ENCODE results near the gene BCL2L13.

Gene BCL2L13

DNA sequence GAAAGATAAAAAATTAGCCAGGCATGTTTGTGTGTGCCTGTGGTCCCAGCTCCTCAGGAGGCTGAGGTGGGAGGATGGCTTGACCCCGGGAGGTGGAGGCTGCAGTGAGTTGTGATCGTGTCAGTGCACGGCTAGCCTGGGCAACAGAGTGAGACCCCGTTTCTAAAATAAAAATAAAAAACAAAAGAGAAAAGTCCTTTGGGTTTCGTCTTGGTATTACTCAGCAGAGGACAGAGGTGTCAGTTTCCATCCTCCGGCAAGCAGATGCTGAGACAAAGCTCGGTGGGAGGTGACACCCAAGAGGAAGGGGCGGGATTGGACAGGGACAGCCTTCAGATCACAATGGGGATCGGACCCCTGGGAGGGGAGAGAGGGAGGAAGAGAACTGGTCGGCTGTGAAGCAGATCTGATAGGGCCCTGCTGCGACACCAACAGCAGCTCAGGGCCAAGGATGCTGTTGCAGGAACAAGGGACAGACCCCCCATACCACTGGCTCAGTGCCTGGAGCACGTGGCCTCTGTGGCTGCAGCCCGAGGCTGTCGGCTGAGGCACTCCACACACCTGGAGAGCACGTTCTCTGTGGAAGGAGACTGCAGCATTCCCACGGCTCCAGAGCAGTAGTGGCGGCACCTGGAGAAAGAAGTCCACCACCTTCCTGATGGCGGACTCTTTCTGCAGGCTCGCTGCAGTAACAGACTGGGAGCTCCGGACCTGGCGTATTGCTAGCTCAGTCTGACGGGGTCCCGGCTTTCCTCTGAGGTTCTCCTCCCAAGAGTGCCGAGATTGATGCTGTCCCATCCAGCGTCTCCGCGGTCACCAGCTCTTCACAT, 140.9 kb downstream of the BCL2L13 start:
- no peak for DNase-seq

DNA sequence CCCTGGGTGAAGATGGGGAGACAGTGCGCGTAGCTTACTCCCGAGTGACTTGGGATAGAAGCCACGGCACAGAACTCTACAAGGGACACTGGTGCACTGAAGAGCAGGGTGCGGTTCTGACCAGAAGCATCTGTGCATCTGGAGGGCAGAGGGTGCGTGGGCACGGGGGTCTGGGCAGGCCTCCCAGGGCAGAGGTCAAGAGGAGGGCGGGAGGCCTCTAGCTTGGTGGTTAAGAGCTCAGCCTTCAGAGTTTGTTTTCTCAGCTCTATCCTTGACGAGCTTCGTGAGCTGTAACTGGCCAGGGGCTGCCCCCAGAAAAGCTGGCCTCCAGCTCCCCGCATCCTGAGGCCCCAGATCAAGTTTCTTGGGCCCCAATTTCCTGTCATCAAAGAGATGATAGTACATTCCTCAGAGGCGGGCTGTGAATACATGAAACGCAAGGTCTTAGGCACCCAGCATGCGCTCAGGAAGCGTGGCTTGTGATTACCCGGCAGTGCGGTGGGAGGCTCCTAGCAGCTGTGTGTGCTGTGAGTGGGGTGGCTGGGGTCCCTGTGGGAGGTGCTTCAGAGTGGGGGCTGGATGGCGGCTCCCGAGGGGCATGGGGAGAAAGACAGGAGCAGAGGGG, 141.7 kb downstream of the BCL2L13 start:
- no peak for DNase-seq
